ENCODE data around the gene OMD. TPM values are rescaled to one million over a fixed set of nuclear protein-coding genes. Genes with fewer than 3 reads are reported as not detected.

The OMD gene
- total RNA-seq, 1 donor from 2014 or later: not detected

- Mint-ChIP-seq H3K4me1 (peaks cover 3% of the 10 kb centered on the region), H3K9me3 (no peaks in the 10 kb centered on the region), H3K27ac (no peak overlapping the region), H3K4me3 (no peak overlapping the region), H3K36me3 (no peaks in the 10 kb centered on the region), H3K27me3 (ENCODE audit: insufficient read depth, low read depth) (no peaks in the 10 kb centered on the region)
- no peaks in the 10 kb centered on the region for H3F3A ChIP-seq (ENCODE audit: low read depth)
- H3K9ac ChIP-seq: no peak overlapping the region
- no peaks in the 10 kb centered on the region for H4K20me1 ChIP-seq (ENCODE audit: low read depth)
- no peak overlapping the region for H2AFZ ChIP-seq (replicated peaks)
- H3K4me2 ChIP-seq: no peak overlapping the region
- DNase-seq (ENCODE audit: low spot score): no peak
- H3K4me1 ChIP-seq: no peaks in the 10 kb centered on the region
- no peak for TF ChIP-seq CTCF (IDR thresholded peaks at IDR 0.05)
- TF ChIP-seq EZH2 (IDR thresholded peaks at IDR 0.05): no peak
- TF ChIP-seq EZH2phosphoT487 (IDR thresholded peaks at IDR 0.05): no peak
- H3K4me3 ChIP-seq: no peak overlapping the region
- no peaks in the 10 kb centered on the region for H3K9me3 ChIP-seq (ENCODE audit: low read depth)
- no peaks in the 10 kb centered on the region for H3K36me3 ChIP-seq
- no peaks in the 10 kb centered on the region for H3K27me3 ChIP-seq
- H3K27ac ChIP-seq: no peak overlapping the region
- H3K79me2 ChIP-seq (ENCODE audit: low read depth): no peaks in the 10 kb centered on the region
These were observed 18.5 kb downstream of the OMD start for GRCh38 chr9:92405818-92406217.

- H3K4me1 Mint-ChIP-seq: peaks cover 3% of the 10 kb centered on the region
- no peaks in the 10 kb centered on the region for H3K9me3 ChIP-seq (ENCODE audit: low read depth)
- H3F3A ChIP-seq (ENCODE audit: low read depth): no peaks in the 10 kb centered on the region
- H4K20me1 ChIP-seq (ENCODE audit: low read depth): no peaks in the 10 kb centered on the region
- no peak within 1 kb of the TSS for H3K4me3 Mint-ChIP-seq
- no peaks in the 10 kb centered on the region for H3K36me3 ChIP-seq
- H3K27ac ChIP-seq: no peak within 1 kb of the TSS
- H3K79me2 ChIP-seq (ENCODE audit: low read depth): no peaks in the 10 kb centered on the region
- H3K27me3 ChIP-seq: no peaks in the 10 kb centered on the region
- no peak within 1 kb of the TSS for H3K9ac ChIP-seq
- no peak within 1 kb of the TSS for H3K4me2 ChIP-seq
- no peaks in the 10 kb centered on the region for H3K27me3 Mint-ChIP-seq (ENCODE audit: insufficient read depth, low read depth)
- TF ChIP-seq EZH2 (IDR thresholded peaks at IDR 0.05) (no peak), EZH2phosphoT487 (IDR thresholded peaks at IDR 0.05) (no peak), CTCF (IDR thresholded peaks at IDR 0.05) (no peak)
- H3K27ac Mint-ChIP-seq: no peak within 1 kb of the TSS
- H3K4me3 ChIP-seq: no peak within 1 kb of the TSS
- H3K9me3 Mint-ChIP-seq: no peaks in the 10 kb centered on the region
- no peaks in the 10 kb centered on the region for H3K4me1 ChIP-seq
- no peaks in the 10 kb centered on the region for H3K36me3 Mint-ChIP-seq
- H2AFZ ChIP-seq (replicated peaks): no peak within 1 kb of the TSS
- no peak for DNase-seq (ENCODE audit: low spot score)
These were observed 20.0 kb downstream of the OMD start, which contains the start of gene OGN for GRCh38 chr9:92404042-92404836. Gene OGN (minus strand): TSS chr9:92404578. CDS start chr9:92403407, 1,171 bp downstream.

- Histone ChIP-seq H3K9me3 (ENCODE audit: low read depth) (no peaks in the 10 kb centered on the region), H3K27me3 (no peaks in the 10 kb centered on the region), H3K27ac (no peak overlapping the region), H3F3A (ENCODE audit: low read depth) (no peaks in the 10 kb centered on the region), H3K4me1 (no peaks in the 10 kb centered on the region), H2AFZ (replicated peaks) (no peak overlapping the region), H3K4me2 (no peak overlapping the region), H3K36me3 (no peaks in the 10 kb centered on the region), H3K9ac (no peak overlapping the region), H3K79me2 (ENCODE audit: low read depth) (no peaks in the 10 kb centered on the region), H3K4me3 (no peak overlapping the region), H4K20me1 (ENCODE audit: low read depth) (no peaks in the 10 kb centered on the region)
- no peaks in the 10 kb centered on the region for H3K27me3 Mint-ChIP-seq (ENCODE audit: insufficient read depth, low read depth)
- peaks cover 3% of the 10 kb centered on the region for H3K4me1 Mint-ChIP-seq
- no peak overlapping the region for H3K4me3 Mint-ChIP-seq
- DNase-seq (ENCODE audit: low spot score): no peak
- TF ChIP-seq EZH2phosphoT487 (IDR thresholded peaks at IDR 0.05) (no peak), CTCF (IDR thresholded peaks at IDR 0.05) (no peak), EZH2 (IDR thresholded peaks at IDR 0.05) (no peak)
- no peaks in the 10 kb centered on the region for H3K9me3 Mint-ChIP-seq
- H3K27ac Mint-ChIP-seq: no peak overlapping the region
- no peaks in the 10 kb centered on the region for H3K36me3 Mint-ChIP-seq
These were observed 21.2 kb downstream of the OMD start for GRCh38 chr9:92402826-92403745.

Measured in neural progenitor cell (in vitro differentiated cells).